Nephron progenitor cell (in vitro differentiated cells): ENCODE measurements around the gene TMPRSS3.

ENCODE experiments used
- DNase-seq: peaks from one replicate; pipeline ENCODE4 v3.0.0; 2021
- H3K27ac Mint-ChIP-seq: 2 replicates; pipeline ENCODE4 v1.8.0; 2021; ENCODE audit warnings: mild to moderate bottlenecking, moderate library complexity, mixed read lengths
- H3K27me3 Mint-ChIP-seq: 2 replicates; pipeline ENCODE4 v1.8.0; 2021; ENCODE audit warnings: mild to moderate bottlenecking, low read depth, mixed read lengths; ENCODE audit not compliant: poor library complexity
- H3K36me3 Mint-ChIP-seq: 2 replicates; pipeline ENCODE4 v1.8.0; 2021; ENCODE audit warnings: low read depth, mixed read lengths
- H3K4me1 Mint-ChIP-seq: 2 replicates; pipeline ENCODE4 v1.8.0; 2021; ENCODE audit warnings: mixed read lengths
- H3K4me3 Mint-ChIP-seq: 2 replicates; pipeline ENCODE4 v1.8.0; 2021; ENCODE audit warnings: mild to moderate bottlenecking, moderate library complexity, mixed read lengths
- H3K9me3 Mint-ChIP-seq: 2 replicates; pipeline ENCODE4 v1.8.0; 2021; ENCODE audit warnings: mild to moderate bottlenecking, moderate library complexity, mixed read lengths
- TF ChIP-seq, protein P1 (sequence below): fragments of 200-600 bp; sonication (generic); IDR thresholded peaks from 2 replicates; pipeline ENCODE4 v1.5.0; 2021; ENCODE audit warnings: antibody characterized with exemption

Gene TMPRSS3

DNA sequence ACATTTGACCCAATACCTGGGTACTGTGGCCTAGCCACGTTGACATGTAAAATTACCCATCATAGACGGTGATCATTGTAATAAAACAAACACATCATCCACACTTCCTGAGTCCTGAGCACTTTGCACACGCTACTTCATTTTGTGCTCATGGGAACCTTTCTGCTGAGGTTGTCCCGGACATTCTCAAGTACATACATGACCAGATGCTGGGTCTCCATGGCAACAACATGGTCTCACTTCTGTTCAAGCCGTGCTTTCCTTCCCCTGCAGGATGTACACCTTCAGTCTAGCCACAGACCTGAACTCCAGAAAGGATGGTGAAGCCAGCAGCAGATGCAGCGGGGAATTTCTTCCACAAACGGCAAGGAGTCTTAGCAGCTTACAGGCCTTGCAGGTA is 30.6 kb upstream of the TMPRSS3 start:
- H3K4me3 Mint-ChIP-seq = no peak overlapping the region
- TF ChIP-seq, protein P1, sequence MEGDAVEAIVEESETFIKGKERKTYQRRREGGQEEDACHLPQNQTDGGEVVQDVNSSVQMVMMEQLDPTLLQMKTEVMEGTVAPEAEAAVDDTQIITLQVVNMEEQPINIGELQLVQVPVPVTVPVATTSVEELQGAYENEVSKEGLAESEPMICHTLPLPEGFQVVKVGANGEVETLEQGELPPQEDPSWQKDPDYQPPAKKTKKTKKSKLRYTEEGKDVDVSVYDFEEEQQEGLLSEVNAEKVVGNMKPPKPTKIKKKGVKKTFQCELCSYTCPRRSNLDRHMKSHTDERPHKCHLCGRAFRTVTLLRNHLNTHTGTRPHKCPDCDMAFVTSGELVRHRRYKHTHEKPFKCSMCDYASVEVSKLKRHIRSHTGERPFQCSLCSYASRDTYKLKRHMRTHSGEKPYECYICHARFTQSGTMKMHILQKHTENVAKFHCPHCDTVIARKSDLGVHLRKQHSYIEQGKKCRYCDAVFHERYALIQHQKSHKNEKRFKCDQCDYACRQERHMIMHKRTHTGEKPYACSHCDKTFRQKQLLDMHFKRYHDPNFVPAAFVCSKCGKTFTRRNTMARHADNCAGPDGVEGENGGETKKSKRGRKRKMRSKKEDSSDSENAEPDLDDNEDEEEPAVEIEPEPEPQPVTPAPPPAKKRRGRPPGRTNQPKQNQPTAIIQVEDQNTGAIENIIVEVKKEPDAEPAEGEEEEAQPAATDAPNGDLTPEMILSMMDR = no peak
- no peaks in the 10 kb centered on the region for H3K4me1 Mint-ChIP-seq
- DNase-seq = no peak
- no peak overlapping the region for H3K27ac Mint-ChIP-seq
- H3K36me3 Mint-ChIP-seq = no peaks in the 10 kb centered on the region
- H3K27me3 Mint-ChIP-seq = peaks cover 42% of the 10 kb centered on the region
- H3K9me3 Mint-ChIP-seq = peaks cover 5% of the 10 kb centered on the region

- TF ChIP-seq, protein P1 = no peak
- Mint-ChIP-seq H3K4me3 (no peak overlapping the region), H3K27me3 (peaks cover 43% of the 10 kb centered on the region), H3K36me3 (no peaks in the 10 kb centered on the region), H3K4me1 (no peaks in the 10 kb centered on the region), H3K9me3 (peaks cover 13% of the 10 kb centered on the region), H3K27ac (no peak overlapping the region)
- no peak for DNase-seq
Measured at GRCh38 chr21:42425591-42425990, 29.7 kb upstream of the TMPRSS3 start.

- peaks cover 46% of the 10 kb centered on the region for H3K27me3 Mint-ChIP-seq
- H3K27ac Mint-ChIP-seq = no peak overlapping the region
- no peaks in the 10 kb centered on the region for H3K4me1 Mint-ChIP-seq
- TF ChIP-seq, protein P1 = no peak
- peaks cover 13% of the 10 kb centered on the region for H3K9me3 Mint-ChIP-seq
- no peaks in the 10 kb centered on the region for H3K36me3 Mint-ChIP-seq
- no peak for DNase-seq
- H3K4me3 Mint-ChIP-seq = no peak overlapping the region
Measured at GRCh38 chr21:42424914-42425541, 29.2 kb upstream of the TMPRSS3 start.

GRCh38 chr21:42423685-42424084 is 27.8 kb upstream of the TMPRSS3 start:
- peaks cover 45% of the 10 kb centered on the region for H3K27me3 Mint-ChIP-seq
- H3K36me3 Mint-ChIP-seq = no peaks in the 10 kb centered on the region
- no peak overlapping the region for H3K4me3 Mint-ChIP-seq
- no peak for DNase-seq
- H3K4me1 Mint-ChIP-seq = no peaks in the 10 kb centered on the region
- TF ChIP-seq, protein P1 = no peak
- H3K9me3 Mint-ChIP-seq = peaks cover 13% of the 10 kb centered on the region
- no peak overlapping the region for H3K27ac Mint-ChIP-seq

- H3K9me3 Mint-ChIP-seq = peaks cover 13% of the 10 kb centered on the region
- no peak overlapping the region for H3K27ac Mint-ChIP-seq
- TF ChIP-seq, protein P1 = no peak
- no peak for DNase-seq
- H3K36me3 Mint-ChIP-seq = no peaks in the 10 kb centered on the region
- H3K4me3 Mint-ChIP-seq = no peak overlapping the region
- H3K27me3 Mint-ChIP-seq = peaks cover 48% of the 10 kb centered on the region
- H3K4me1 Mint-ChIP-seq = no peaks in the 10 kb centered on the region
Measured at GRCh38 chr21:42423197-42423675, 27.4 kb upstream of the TMPRSS3 start.
